Metanephros (tissue), 1 donor: ENCODE measurements around the gene PRR23C. TPM values are rescaled to one million over a fixed set of nuclear protein-coding genes. Genes with fewer than 3 reads are reported as not detected.

Source experiments
- total RNA-seq: library from RNA; depleted of rRNA; stranded (reverse); fragments of >200 nt; gene quantifications from one replicate; pipeline ENCODE4 v1.2.3, GENCODE V29; 2014

The PRR23C gene
- not detected for total RNA-seq

DNA sequence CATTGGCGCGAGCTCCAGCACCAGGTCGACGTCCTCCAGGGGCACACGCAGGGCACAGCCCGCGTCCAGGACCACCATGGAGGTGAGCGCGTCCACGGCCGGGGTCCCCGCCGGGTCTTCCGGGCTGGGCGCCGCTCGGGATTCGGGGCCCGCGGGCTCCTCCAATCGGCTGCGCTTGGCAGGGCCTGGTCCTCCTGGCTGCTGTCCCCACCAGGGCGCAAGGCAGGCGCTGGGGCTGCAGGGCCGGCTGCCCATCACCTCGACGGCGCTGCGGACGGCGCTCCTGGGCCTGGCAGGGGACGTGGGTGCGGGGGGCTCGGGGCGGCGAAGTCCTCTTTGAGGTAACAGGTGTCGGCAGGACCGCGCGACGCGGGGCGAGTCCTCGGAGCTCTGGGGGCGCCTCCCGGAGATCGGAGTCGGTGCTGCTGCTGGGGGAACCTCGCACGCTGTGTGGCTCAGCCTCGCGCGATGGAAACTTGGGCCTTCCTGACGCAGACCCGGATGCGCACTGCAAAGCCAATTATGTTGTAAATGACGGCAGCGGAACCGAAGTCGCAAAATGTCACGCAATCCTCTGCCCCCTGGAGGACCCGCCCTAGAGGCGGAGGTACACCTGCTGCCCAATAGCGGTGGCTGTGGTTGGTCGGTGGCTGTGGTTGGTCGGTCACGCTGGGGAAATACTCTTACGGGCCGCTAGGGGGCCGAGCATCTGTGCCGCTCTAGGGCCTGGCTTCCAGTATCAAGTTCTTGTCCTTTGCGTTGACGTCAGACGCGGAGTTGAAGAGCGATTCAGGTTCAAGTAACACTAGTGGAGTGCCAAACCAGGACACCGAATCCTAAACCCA is at the start of gene PRR23C:
PRR23C (minus strand) TSS at position 527 of the 845 bp plus-strand sequence; CDS start at position 255, 272 bp downstream.

DNA sequence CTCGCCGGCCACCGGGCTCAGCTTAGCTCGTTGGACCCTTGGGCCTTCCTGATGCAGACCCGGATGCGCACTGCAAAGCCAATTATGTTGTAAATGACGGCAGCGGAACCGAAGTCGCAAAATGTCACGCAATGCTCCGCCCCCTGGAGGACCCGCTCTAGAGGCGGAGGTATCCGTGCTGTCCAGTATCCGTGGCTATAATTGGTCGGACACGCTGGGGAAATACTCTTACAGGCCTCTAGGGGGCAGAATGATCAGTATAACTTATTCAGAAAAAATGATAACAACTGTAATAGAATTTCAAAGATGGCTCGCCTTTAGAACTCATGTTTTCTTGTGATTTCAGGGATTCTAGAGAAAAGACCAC is 23.8 kb downstream of the PRR23C start, which contains the start of gene PRR23B:
PRR23B (minus strand) TSS at position 59 of the 367 bp plus-strand sequence. CDS start 265 bp downstream, outside the sequence.

DNA sequence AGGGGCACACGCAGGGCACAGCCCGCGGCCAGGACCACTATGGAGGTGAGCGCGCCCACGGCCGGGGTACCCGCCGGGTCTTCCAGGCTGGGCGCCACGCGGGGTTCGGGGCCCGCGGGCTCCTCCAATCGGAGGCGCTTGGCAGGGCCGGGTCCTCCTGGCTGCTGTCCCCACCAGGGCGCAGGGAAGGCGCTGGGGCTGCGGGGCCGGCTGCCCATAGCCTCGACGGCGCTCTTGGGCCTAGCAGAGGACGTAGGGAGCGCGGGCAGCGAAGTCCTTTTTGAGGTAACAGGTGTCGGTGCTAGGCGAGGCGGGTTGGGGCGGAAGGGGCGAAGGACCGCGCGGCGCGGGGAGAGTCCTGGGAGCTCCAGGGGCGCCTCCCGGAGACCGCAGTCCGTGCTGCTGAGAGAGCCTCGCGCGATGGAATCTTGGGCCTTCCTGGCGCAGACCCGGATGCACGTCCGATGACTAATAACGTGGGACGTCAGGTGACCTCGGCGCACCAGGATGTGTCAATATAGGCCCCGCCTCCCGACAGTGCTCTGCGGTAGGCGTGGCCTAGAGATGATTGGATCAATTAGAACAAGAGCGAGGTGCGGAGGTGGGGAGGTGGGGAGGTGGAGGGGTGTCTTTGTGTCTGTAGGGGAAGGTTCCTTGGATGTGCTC is 38.5 kb downstream of the PRR23C start, which contains the start of gene PRR23A:
PRR23A (minus strand) TSS at position 218 of the 666 bp plus-strand sequence; CDS start at position 218, 0 bp downstream.

Other genes starting within 250 kb of the PRR23C start
- 23.1 TPM for gene PIK3CB, start 210.0 kb downstream of the PRR23C start, total RNA-seq
- gene FOXL2, start 97.8 kb downstream of the PRR23C start, total RNA-seq = not detected
- not detected for gene FOXL2NB, start 97.7 kb downstream of the PRR23C start, total RNA-seq
- not detected for gene PRR23A, start 38.6 kb downstream of the PRR23C start, total RNA-seq
- not detected for gene PRR23B, start 24.0 kb downstream of the PRR23C start, total RNA-seq